ENCODE measurements around the gene ACTR6.

- TF ChIP-seq CTCF (IDR thresholded peaks at IDR 0.05) (no peak), POLR2A (IDR thresholded peaks at IDR 0.05) (no peak)
Observed at GRCh38 chr12:100173111-100173510, 27.5 kb upstream of the ACTR6 start.

All from heart left ventricle (tissue), 13 donors.